Ishikawa (cell line): ENCODE measurements around the gene VWA5B1.

Experiments used
- EP300 ChIP-seq: IDR thresholded peaks from 2 replicates; pipeline ENCODE4 v1.6.1; 2012; ENCODE audit warnings: borderline replicate concordance
- RAD21 ChIP-seq: IDR thresholded peaks from 2 replicates; pipeline ENCODE4 v1.6.1; 2012; ENCODE audit warnings: low read depth
- TEAD4 ChIP-seq: IDR thresholded peaks from 2 replicates; pipeline ENCODE4 v1.6.1; 2012

DNA sequence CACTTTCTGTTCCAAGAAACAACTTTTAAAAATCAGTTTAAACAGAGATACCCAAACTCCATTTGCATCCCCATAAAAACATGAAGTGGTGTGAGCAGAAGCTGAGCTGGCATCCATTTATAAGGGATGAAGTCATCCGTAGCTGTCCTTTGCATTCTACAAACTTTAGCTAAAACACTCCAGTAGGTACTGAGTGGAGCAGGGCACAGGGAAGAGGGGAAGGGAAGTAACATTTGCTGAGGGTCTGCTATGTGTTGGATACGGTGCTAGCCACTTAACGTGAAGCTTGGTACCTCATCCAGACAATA, 32.9 kb downstream of the VWA5B1 start:
- TF ChIP-seq EP300 (no peak), RAD21 (no peak), TEAD4 (no peak)
